GM12891 (cell line): ENCODE results near the gene COL18A1.

Experiments used
- PAX5 ChIP-seq: IDR thresholded peaks from 2 replicates; pipeline ENCODE4 v1.6.1; 2011; ENCODE audit warnings: low read length, moderate library complexity, mild to moderate bottlenecking; ENCODE audit not compliant: insufficient read depth, severe bottlenecking
- POLR2A ChIP-seq: IDR thresholded peaks from 2 replicates; pipeline ENCODE4 v1.6.1; 2011; ENCODE audit warnings: low read depth, low read length, control low read depth
- POLR2AphosphoS5 ChIP-seq: IDR thresholded peaks from 2 replicates; pipeline ENCODE4 v1.6.1; 2011; ENCODE audit warnings: low read depth, low read length, control low read depth
- SPI1 ChIP-seq: IDR thresholded peaks from 2 replicates; pipeline ENCODE4 v1.6.1; 2011; ENCODE audit warnings: low read depth, low read length, control low read depth
- TAF1 ChIP-seq: IDR thresholded peaks from 2 replicates; pipeline ENCODE4 v1.6.1; 2011; ENCODE audit warnings: low read depth, low read length, control low read depth

- no peak for TF ChIP-seq POLR2A
- TF ChIP-seq TAF1, result no peak
- no peak for TF ChIP-seq POLR2AphosphoS5
- TF ChIP-seq PAX5, result no peak
- TF ChIP-seq SPI1, result no peak
Observed at GRCh38 chr21:45365186-45365607, 39.8 kb upstream of the COL18A1 start.
